Liver (tissue), 9 donors: ENCODE data around the gene SUPT4H1. TPM values are rescaled to one million over a fixed set of nuclear protein-coding genes. Genes with fewer than 3 reads are reported as not detected.

Experiments
- DNase-seq: peaks from one replicate; pipeline ENCODE4 v3.0.0-alpha.2; 2017; ENCODE audit warnings: low spot score
- H3K27ac ChIP-seq, 2 donors: one replicate each; pipeline ENCODE4 v1.7.0; 2013; ENCODE audit warnings: inconsistent platforms in 2 of 2, low read length in 2 of 2, control low read depth in 1 of 2, low read depth in 1 of 2, mild to moderate bottlenecking in 1 of 2
- H3K27me3 ChIP-seq, 4 donors: one replicate each; pipeline versions ENCODE4 v1.6.1 to v1.7.0; 2013; ENCODE audit warnings: low read length in 3 of 4, inconsistent platforms in 1 of 4, mild to moderate bottlenecking in 1 of 4, moderate library complexity in 1 of 4; ENCODE audit not compliant: control insufficient read depth in 4 of 4, insufficient read depth in 4 of 4
- H3K36me3 ChIP-seq, 4 donors: one replicate each; pipeline versions ENCODE4 v1.6.1 to v1.7.0; 2013; ENCODE audit warnings: low read length in 3 of 4, mild to moderate bottlenecking in 3 of 4, low read depth in 1 of 4, moderate library complexity in 1 of 4; ENCODE audit not compliant: control insufficient read depth in 4 of 4, insufficient read depth in 3 of 4
- H3K4me1 ChIP-seq, 4 donors: one replicate each; pipeline versions ENCODE4 v1.6.1 to v1.7.0; 2013; ENCODE audit warnings: low read length in 3 of 4, mild to moderate bottlenecking in 3 of 4, moderate library complexity in 1 of 4; ENCODE audit not compliant: control insufficient read depth in 4 of 4, insufficient read depth in 4 of 4
- H3K4me3 ChIP-seq, 3 donors: one replicate each; pipeline versions ENCODE4 v1.6.1 to v1.7.0; 2013; ENCODE audit warnings: low read length in 3 of 3, control low read depth in 1 of 3, low read depth in 1 of 3, mild to moderate bottlenecking in 1 of 3
- H3K9ac ChIP-seq, 2 donors: one replicate each; pipeline ENCODE4 v1.7.0; 2013; ENCODE audit warnings: low read length in 2 of 2, mild to moderate bottlenecking in 2 of 2, moderate library complexity in 2 of 2, control low read depth in 1 of 2, low read depth in 1 of 2
- H3K9me3 ChIP-seq, 4 donors: one replicate each; pipeline versions ENCODE4 v1.6.1 to v1.7.0; 2013; ENCODE audit warnings: low read length in 3 of 4; ENCODE audit not compliant: control insufficient read depth in 4 of 4
- EGR1 ChIP-seq, 2 donors: IDR thresholded peaks; 2 replicates each; pipeline ENCODE4 v1.6.1; 2016 to 2018; ENCODE audit warnings: antibody characterized with exemption in 2 of 2, low read depth in 2 of 2
- FOXA1 ChIP-seq: IDR thresholded peaks from 2 replicates; pipeline ENCODE4 v1.6.1; 2016; ENCODE audit warnings: antibody characterized with exemption
- HNF4A ChIP-seq, 2 donors: conservative IDR thresholded peaks; 2 replicates each; pipeline ENCODE4 v1.6.1; 2016; ENCODE audit warnings: antibody characterized with exemption in 2 of 2, mild to moderate bottlenecking in 2 of 2
- HNF4G ChIP-seq: IDR thresholded peaks from 2 replicates; pipeline ENCODE4 v1.6.1; 2016; ENCODE audit warnings: antibody characterized with exemption
- JUND ChIP-seq, 2 donors: IDR thresholded peaks; 2 replicates each; pipeline ENCODE4 v1.6.1; 2016; ENCODE audit warnings: antibody characterized with exemption in 2 of 2
- REST ChIP-seq: IDR thresholded peaks from 2 replicates; pipeline ENCODE4 v1.6.1; 2016; ENCODE audit warnings: antibody characterized with exemption, mild to moderate bottlenecking
- SP1 ChIP-seq: IDR thresholded peaks from 2 replicates; pipeline ENCODE4 v1.6.1; 2018; ENCODE audit warnings: antibody characterized with exemption, mild to moderate bottlenecking
- TAF1 ChIP-seq: conservative IDR thresholded peaks from 2 replicates; pipeline ENCODE4 v1.6.1; 2016; ENCODE audit warnings: antibody characterized with exemption, mild to moderate bottlenecking
- YY1 ChIP-seq: IDR thresholded peaks from 2 replicates; pipeline ENCODE4 v1.6.1; 2016; ENCODE audit warnings: antibody characterized with exemption, mild to moderate bottlenecking
- WGBS: extraction: QIAGEN DNeasy Blood & Tissue Kit; methylation state at CpG from one replicate; pipeline ENCODE4 v1.1.7; 2013; 5-methylcytosine and 5-hydroxymethylcytosine counted together
- polyA plus RNA-seq, 2 donors: library from polyadenylated mRNA; stranded (reverse) in 1 of 2; unstranded in 1 of 2; fragments of 200-250 nt in 1 of 2; fragments of >200 nt in 1 of 2; fragmentation: Nextera tagmentation in 1 of 2; extraction: Ambion mirVana in 1 of 2; gene quantifications; one replicate each; pipeline versions ENCODE4 v1.2.1 to v1.2.3, GENCODE V29; 2013 to 2015
- total RNA-seq, 2 donors: library from RNA; depleted of rRNA; stranded (reverse); fragments of >200 nt; gene quantifications; one replicate each; pipeline ENCODE4 v1.2.3, GENCODE V29; 2014
- TF ChIP-seq, protein P1 (sequence below): IDR thresholded peaks from 2 replicates; pipeline ENCODE4 v1.6.1; 2016; ENCODE audit warnings: antibody characterized with exemption
- TF ChIP-seq, protein P2 (sequence below): IDR thresholded peaks from 2 replicates; pipeline ENCODE4 v1.6.1; 2016; ENCODE audit warnings: antibody characterized with exemption
- donor health status: healthy.
- donor health status: healthy.
- donor health status: healthy.
- donor health status: healthy.
- donor health status: healthy.

SUPT4H1 gene
- total and polyA plus RNA-seq, 4 donors = 23.3 to 59.1 (median 40.4) TPM

- H3K36me3 ChIP-seq = no peaks in the 10 kb centered on the region
- no peak overlapping the region for H3K27ac ChIP-seq
- no peak for DNase-seq
- WGBS = 81% methylated on average over 3 of the region's 3 CpGs
- no peaks in the 10 kb centered on the region for H3K27me3 ChIP-seq
- H3K4me3 ChIP-seq = no peak overlapping the region
- TF ChIP-seq HNF4G (no peak), REST (no peak)
- no peaks in the 10 kb centered on the region for H3K9me3 ChIP-seq
- peaks cover 17 to 63% (median 50%) of the 10 kb centered on the region in 4 donors for H3K4me1 ChIP-seq
- no peak overlapping the region for H3K9ac ChIP-seq
These were observed 27.5 kb upstream of the SUPT4H1 start for GRCh38 chr17:58379511-58379824.

- TF ChIP-seq JUND (IDR thresholded peaks at IDR 0.05) (no peak), HNF4A (conservative IDR thresholded peaks at IDR 0.05) (no peak), FOXA1 (no peak), SP1 (no peak)
- TF ChIP-seq, protein P1, sequence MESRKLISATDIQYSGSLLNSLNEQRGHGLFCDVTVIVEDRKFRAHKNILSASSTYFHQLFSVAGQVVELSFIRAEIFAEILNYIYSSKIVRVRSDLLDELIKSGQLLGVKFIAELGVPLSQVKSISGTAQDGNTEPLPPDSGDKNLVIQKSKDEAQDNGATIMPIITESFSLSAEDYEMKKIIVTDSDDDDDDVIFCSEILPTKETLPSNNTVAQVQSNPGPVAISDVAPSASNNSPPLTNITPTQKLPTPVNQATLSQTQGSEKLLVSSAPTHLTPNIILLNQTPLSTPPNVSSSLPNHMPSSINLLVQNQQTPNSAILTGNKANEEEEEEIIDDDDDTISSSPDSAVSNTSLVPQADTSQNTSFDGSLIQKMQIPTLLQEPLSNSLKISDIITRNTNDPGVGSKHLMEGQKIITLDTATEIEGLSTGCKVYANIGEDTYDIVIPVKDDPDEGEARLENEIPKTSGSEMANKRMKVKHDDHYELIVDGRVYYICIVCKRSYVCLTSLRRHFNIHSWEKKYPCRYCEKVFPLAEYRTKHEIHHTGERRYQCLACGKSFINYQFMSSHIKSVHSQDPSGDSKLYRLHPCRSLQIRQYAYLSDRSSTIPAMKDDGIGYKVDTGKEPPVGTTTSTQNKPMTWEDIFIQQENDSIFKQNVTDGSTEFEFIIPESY = no peak
- H3K9ac ChIP-seq = no peak overlapping the region
- 77% methylated on average over 8 of the region's 8 CpGs for WGBS
- H3K36me3 ChIP-seq = no peaks in the 10 kb centered on the region
- H3K4me3 ChIP-seq = no peak overlapping the region
- H3K9me3 ChIP-seq = no peaks in the 10 kb centered on the region
- peaks cover 16 to 58% (median 45%) of the 10 kb centered on the region in 4 donors for H3K4me1 ChIP-seq
- H3K27ac ChIP-seq = no peak overlapping the region
- no peak for DNase-seq
- no peaks in the 10 kb centered on the region for H3K27me3 ChIP-seq
These were observed 26.9 kb upstream of the SUPT4H1 start for GRCh38 chr17:58378733-58379510.

GRCh38 chr17:58377661-58378060 is 25.7 kb upstream of the SUPT4H1 start:
- DNase-seq = no peak
- peaks cover 11 to 46% (median 32%) of the 10 kb centered on the region in 4 donors for H3K4me1 ChIP-seq
- no peaks in the 10 kb centered on the region for H3K27me3 ChIP-seq
- no peak for TF ChIP-seq FOXA1
- TF ChIP-seq YY1 = no peak
- TF ChIP-seq, protein P2, sequence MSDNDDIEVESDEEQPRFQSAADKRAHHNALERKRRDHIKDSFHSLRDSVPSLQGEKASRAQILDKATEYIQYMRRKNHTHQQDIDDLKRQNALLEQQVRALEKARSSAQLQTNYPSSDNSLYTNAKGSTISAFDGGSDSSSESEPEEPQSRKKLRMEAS = no peak
- no peak for TF ChIP-seq REST
- TF ChIP-seq TAF1 = no peak
- TF ChIP-seq EGR1 (IDR thresholded peaks at IDR 0.05; ENCODE audit: low read depth in 2 of 2) = no peak
- no peak for TF ChIP-seq SP1
- TF ChIP-seq, protein P1 = no peak
- TF ChIP-seq HNF4G = no peak
- no peak overlapping the region for H3K4me3 ChIP-seq
- no peaks in the 10 kb centered on the region for H3K36me3 ChIP-seq
- H3K9me3 ChIP-seq = no peaks in the 10 kb centered on the region
- no peak overlapping the region for H3K9ac ChIP-seq
- H3K27ac ChIP-seq = no peak overlapping the region
- WGBS = 69% methylated on average over 5 of the region's 5 CpGs
